ENCODE data around the gene ALPK3.

Gene ALPK3

GRCh38 chr15:84868037-84868880 is 51.1 kb downstream of the ALPK3 start:
- DNase-seq (ENCODE audit: extremely low spot score): no peak
- ChIA-PET POLR2A (no interaction called here), CTCF (no interaction called here)
- no peak for TF ChIP-seq ELF4 (IDR thresholded peaks at IDR 0.05)
- TF ChIP-seq HDGF (IDR thresholded peaks at IDR 0.05; ENCODE audit: borderline replicate concordance): no peak
- no peak for TF ChIP-seq TARDBP (IDR thresholded peaks at IDR 0.05)
- TF ChIP-seq CTBP1 (IDR thresholded peaks at IDR 0.05; ENCODE audit: borderline replicate concordance): no peak
- no peak for TF ChIP-seq ARNT (IDR thresholded peaks at IDR 0.05)
- TF ChIP-seq LEF1 (IDR thresholded peaks at IDR 0.05; ENCODE audit: borderline replicate concordance): no peak
- no peak for TF ChIP-seq BHLHE40 (IDR thresholded peaks at IDR 0.05; ENCODE audit: borderline replicate concordance)

GRCh38 chr15:84869510-84869909 is 52.4 kb downstream of the ALPK3 start:
- ChIA-PET POLR2A (no interaction called here), CTCF (interaction anchor here (1.0 kb wide), 1 partner anchor 281 kb away, joined by 3 read pairs; no protein-coding TSS in a partner anchor)
- TF ChIP-seq SUZ12 (IDR thresholded peaks at IDR 0.05) (no peak), FOXM1 (IDR thresholded peaks at IDR 0.05; ENCODE audit: borderline replicate concordance) (no peak), CTBP1 (IDR thresholded peaks at IDR 0.05; ENCODE audit: borderline replicate concordance) (no peak), SP1 (IDR thresholded peaks at IDR 0.05) (no peak), NFRKB (IDR thresholded peaks at IDR 0.05) (no peak), LEF1 (IDR thresholded peaks at IDR 0.05; ENCODE audit: borderline replicate concordance) (no peak), TARDBP (IDR thresholded peaks at IDR 0.05) (no peak), ELF4 (IDR thresholded peaks at IDR 0.05) (no peak), ARNT (IDR thresholded peaks at IDR 0.05) (no peak), HDGF (IDR thresholded peaks at IDR 0.05; ENCODE audit: borderline replicate concordance) (no peak), ZNF384 (IDR thresholded peaks at IDR 0.05) (no peak), PKNOX1 (IDR thresholded peaks at IDR 0.05) (no peak)
- DNase-seq (ENCODE audit: extremely low spot score): no peak

GRCh38 chr15:84871428-84871985 is 54.4 kb downstream of the ALPK3 start:
- DNase-seq (ENCODE audit: extremely low spot score): no peak
- ChIA-PET POLR2A (no interaction called here), CTCF (interaction anchor here (0.6 to 0.8 kb wide), 2 partner anchors 10 to 22 kb away, joined by 3 read pairs; no protein-coding TSS in a partner anchor)
- TF ChIP-seq LEF1 (IDR thresholded peaks at IDR 0.05; ENCODE audit: borderline replicate concordance): no peak
- TF ChIP-seq ELF4 (IDR thresholded peaks at IDR 0.05): no peak
- no peak for TF ChIP-seq ARNT (IDR thresholded peaks at IDR 0.05)
- no peak for TF ChIP-seq HDGF (IDR thresholded peaks at IDR 0.05; ENCODE audit: borderline replicate concordance)
- TF ChIP-seq FOXM1 (IDR thresholded peaks at IDR 0.05; ENCODE audit: borderline replicate concordance): no peak
- TF ChIP-seq BHLHE40 (IDR thresholded peaks at IDR 0.05; ENCODE audit: borderline replicate concordance): no peak
- no peak for TF ChIP-seq FOXK2 (IDR thresholded peaks at IDR 0.05)
- no peak for TF ChIP-seq PKNOX1 (IDR thresholded peaks at IDR 0.05)
- no peak for TF ChIP-seq SUZ12 (IDR thresholded peaks at IDR 0.05)

GRCh38 chr15:84872009-84872910 is 55.1 kb downstream of the ALPK3 start:
- POLR2A ChIA-PET: no interaction called here
- TF ChIP-seq L3MBTL2 (conservative IDR thresholded peaks at IDR 0.05) (no peak), TARDBP (IDR thresholded peaks at IDR 0.05) (no peak), ZNF384 (IDR thresholded peaks at IDR 0.05) (no peak), NFRKB (IDR thresholded peaks at IDR 0.05) (no peak), SP1 (IDR thresholded peaks at IDR 0.05) (no peak), FOXM1 (IDR thresholded peaks at IDR 0.05; ENCODE audit: borderline replicate concordance) (no peak), BHLHE40 (IDR thresholded peaks at IDR 0.05; ENCODE audit: borderline replicate concordance) (no peak), ARNT (IDR thresholded peaks at IDR 0.05) (no peak), PKNOX1 (IDR thresholded peaks at IDR 0.05) (no peak), LEF1 (IDR thresholded peaks at IDR 0.05; ENCODE audit: borderline replicate concordance) (no peak)
- CTCF ChIA-PET: interaction anchor here (0.6 to 0.8 kb wide), 2 partner anchors 11 to 22 kb away, joined by 3 read pairs; no protein-coding TSS in a partner anchor
- no peak for DNase-seq (ENCODE audit: extremely low spot score)

GRCh38 chr15:84873997-84874396 is 56.8 kb downstream of the ALPK3 start:
- TF ChIP-seq TARDBP (IDR thresholded peaks at IDR 0.05) (no peak), SUZ12 (IDR thresholded peaks at IDR 0.05) (no peak), FOXM1 (IDR thresholded peaks at IDR 0.05; ENCODE audit: borderline replicate concordance) (no peak), BHLHE40 (IDR thresholded peaks at IDR 0.05; ENCODE audit: borderline replicate concordance) (no peak), SP1 (IDR thresholded peaks at IDR 0.05) (no peak), HDGF (IDR thresholded peaks at IDR 0.05; ENCODE audit: borderline replicate concordance) (no peak), CTBP1 (IDR thresholded peaks at IDR 0.05; ENCODE audit: borderline replicate concordance) (no peak), NFRKB (IDR thresholded peaks at IDR 0.05) (no peak), LEF1 (IDR thresholded peaks at IDR 0.05; ENCODE audit: borderline replicate concordance) (no peak), L3MBTL2 (conservative IDR thresholded peaks at IDR 0.05) (no peak), FOXK2 (IDR thresholded peaks at IDR 0.05) (no peak), ARNT (IDR thresholded peaks at IDR 0.05) (no peak), ELF4 (IDR thresholded peaks at IDR 0.05) (no peak)
- no peak for DNase-seq (ENCODE audit: extremely low spot score)
- ChIA-PET POLR2A (no interaction called here), CTCF (interaction anchor here (1.0 kb wide), 1 partner anchor 275 kb away, joined by 3 read pairs; no protein-coding TSS in a partner anchor)
